ENCODE results near the gene LPP.

LPP gene

DNA sequence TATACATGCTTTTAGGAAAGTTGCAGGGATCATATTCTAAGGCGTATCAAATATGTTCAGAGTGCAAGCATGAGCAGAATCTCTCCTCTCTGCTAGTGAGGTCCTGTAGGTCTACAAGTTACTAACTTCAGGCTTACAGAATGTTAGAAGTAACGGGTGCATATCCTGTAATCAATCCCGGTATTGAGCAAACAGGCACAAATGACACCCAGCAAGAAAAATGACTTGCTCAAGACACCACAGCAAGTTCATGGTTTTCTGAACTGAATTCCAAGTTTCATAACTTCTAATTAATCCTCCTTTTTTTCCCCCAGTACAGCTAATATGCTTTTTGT is 663.9 kb downstream of the LPP start:
- in situ Hi-C loops (cut with HindIII; ENCODE audit: low pct_ligation_motif_present, low sequenced_read_pairs), result no loop called here
- Histone ChIP-seq H3K27me3 (replicated peaks) (no peaks in the 10 kb centered on the region), H3K27ac (no peak overlapping the region), H3K4me3 (ENCODE audit: low read depth, low read length) (no peak overlapping the region), H3K36me3 (replicated peaks) (no peaks in the 10 kb centered on the region)
- no peak for DNase-seq
- TF ChIP-seq CTCF (IDR thresholded peaks at IDR 0.05; ENCODE audit: low read depth, low read length, missing control alignments), result no peak

DNA sequence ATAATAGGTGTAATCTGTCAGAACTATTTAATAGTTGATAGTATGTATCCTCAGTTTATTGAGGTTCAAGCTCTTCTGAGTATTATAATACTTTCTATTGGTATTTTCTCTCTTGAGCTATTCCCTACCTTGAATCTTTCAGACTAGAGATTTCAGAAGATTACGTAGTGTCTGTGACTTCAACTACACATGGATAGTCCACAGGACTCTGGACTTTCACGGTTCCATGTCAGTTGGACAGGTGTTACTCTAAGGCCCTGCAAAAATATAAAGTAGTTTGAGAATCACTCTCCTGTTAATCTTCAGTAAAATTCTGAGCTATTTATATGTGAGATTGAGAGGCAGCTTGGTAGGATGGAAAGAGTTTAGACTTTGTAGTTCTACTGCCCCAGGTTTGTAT is 664.3 kb downstream of the LPP start:
- in situ Hi-C loops (cut with HindIII; ENCODE audit: low pct_ligation_motif_present, low sequenced_read_pairs), result no loop called here
- Histone ChIP-seq H3K36me3 (replicated peaks) (no peaks in the 10 kb centered on the region), H3K4me3 (ENCODE audit: low read depth, low read length) (no peak overlapping the region), H3K27ac (no peak overlapping the region), H3K27me3 (replicated peaks) (no peaks in the 10 kb centered on the region)
- no peak for DNase-seq
- no peak for TF ChIP-seq CTCF (IDR thresholded peaks at IDR 0.05; ENCODE audit: low read depth, low read length, missing control alignments)

DNA sequence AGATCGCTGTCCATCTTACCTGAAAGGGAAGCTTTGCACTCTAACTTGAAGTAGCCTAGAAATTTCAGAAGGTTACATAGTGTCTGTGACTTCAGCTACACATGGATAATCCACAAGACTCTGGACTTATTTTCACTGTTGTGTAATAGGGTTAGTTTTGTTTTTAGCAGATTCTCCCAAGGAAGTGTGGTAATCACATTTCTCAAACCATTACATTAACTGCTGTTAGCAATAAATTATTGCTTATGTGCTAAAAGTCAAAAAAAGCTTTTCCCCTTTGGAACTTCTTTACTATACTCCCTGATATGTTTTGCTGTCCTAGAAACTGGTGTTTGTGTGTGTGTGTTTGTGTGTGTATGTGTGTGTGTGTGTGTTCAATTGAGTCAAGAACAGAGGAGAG is 666.0 kb downstream of the LPP start:
- Histone ChIP-seq H3K4me3 (ENCODE audit: low read depth, low read length) (no peak overlapping the region), H3K36me3 (replicated peaks) (no peaks in the 10 kb centered on the region), H3K27me3 (replicated peaks) (no peaks in the 10 kb centered on the region), H3K27ac (no peak overlapping the region)
- no peak for DNase-seq
- in situ Hi-C loops (cut with HindIII; ENCODE audit: low pct_ligation_motif_present, low sequenced_read_pairs), result no loop called here
- TF ChIP-seq CTCF (IDR thresholded peaks at IDR 0.05; ENCODE audit: low read depth, low read length, missing control alignments), result no peak

DNA sequence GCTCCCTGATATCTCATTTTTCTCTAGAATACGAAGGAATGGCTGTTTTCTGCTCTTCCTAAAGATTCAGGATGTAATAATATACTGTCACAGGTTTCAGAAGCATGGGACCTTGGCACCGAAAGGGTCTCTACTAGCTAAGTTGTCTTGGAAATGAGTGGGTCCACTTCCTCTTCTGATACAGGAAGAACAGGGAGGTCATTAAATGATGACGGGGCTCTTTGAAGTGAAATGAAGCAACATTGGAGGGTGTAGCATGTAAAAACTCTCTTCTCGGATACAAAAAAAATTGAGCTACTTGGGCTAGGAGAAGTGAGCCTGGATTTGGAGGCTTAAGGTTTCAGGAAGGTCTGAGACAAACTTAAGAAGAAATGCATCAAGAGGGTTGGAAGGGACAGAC is 668.0 kb downstream of the LPP start:
- Histone ChIP-seq H3K27ac (no peak overlapping the region), H3K36me3 (replicated peaks) (no peaks in the 10 kb centered on the region), H3K27me3 (replicated peaks) (no peaks in the 10 kb centered on the region), H3K4me3 (ENCODE audit: low read depth, low read length) (no peak overlapping the region)
- no peak for TF ChIP-seq CTCF (IDR thresholded peaks at IDR 0.05; ENCODE audit: low read depth, low read length, missing control alignments)
- DNase-seq, result no peak
- in situ Hi-C loops (cut with HindIII; ENCODE audit: low pct_ligation_motif_present, low sequenced_read_pairs), result no loop called here

DNA sequence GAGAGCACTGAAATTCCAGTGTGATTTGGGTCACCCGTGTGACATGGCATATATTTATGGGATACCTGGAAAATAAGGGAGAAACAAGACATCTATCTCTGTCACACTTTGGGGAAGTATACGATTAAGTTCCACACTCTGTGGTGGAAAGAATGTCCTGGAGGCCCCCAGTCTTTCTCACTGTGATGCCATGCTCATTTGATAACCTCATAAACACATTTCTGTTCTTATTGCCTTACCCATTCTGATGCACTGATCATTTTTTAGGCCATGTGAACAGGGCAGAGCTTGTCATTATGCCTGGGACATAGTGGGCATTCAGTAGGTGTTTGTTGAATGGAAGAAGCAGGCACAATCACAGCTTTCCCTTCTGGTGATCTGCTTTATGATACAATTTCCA is 668.5 kb downstream of the LPP start:
- no peak for TF ChIP-seq CTCF (IDR thresholded peaks at IDR 0.05; ENCODE audit: low read depth, low read length, missing control alignments)
- no peaks in the 10 kb centered on the region for H3K36me3 ChIP-seq (replicated peaks)
- no peak for DNase-seq
- no peaks in the 10 kb centered on the region for H3K27me3 ChIP-seq (replicated peaks)
- H3K4me3 ChIP-seq (ENCODE audit: low read depth, low read length), result no peak overlapping the region
- in situ Hi-C loops (cut with HindIII; ENCODE audit: low pct_ligation_motif_present, low sequenced_read_pairs), result no loop called here
- H3K27ac ChIP-seq, result no peak overlapping the region

DNA sequence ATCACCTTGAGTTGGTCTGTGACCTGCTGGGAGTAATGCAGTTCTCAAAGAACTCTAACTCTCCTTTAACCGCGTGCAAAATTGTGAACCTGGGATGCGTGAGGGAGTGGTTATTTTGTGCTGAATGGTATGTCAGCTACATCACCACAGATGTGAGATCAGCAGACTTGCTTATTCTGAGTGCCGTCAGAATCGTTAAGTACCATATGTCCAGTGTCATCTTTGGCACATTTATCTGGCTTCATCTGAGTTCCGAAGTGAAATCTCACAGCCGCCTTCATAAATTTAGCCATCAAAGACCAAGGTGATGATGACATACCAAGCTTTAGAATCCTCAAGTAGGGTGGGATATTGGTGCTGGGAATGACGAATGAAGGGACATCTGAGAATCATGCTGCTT is 670.6 kb downstream of the LPP start:
- no peaks in the 10 kb centered on the region for H3K36me3 ChIP-seq (replicated peaks)

More for the DNA sequence above, 670.6 kb downstream of the LPP start:
- in situ Hi-C loops (cut with HindIII; ENCODE audit: low pct_ligation_motif_present, low sequenced_read_pairs), result no loop called here
- TF ChIP-seq CTCF (IDR thresholded peaks at IDR 0.05; ENCODE audit: low read depth, low read length, missing control alignments), result no peak
- H3K27ac ChIP-seq, result no peak overlapping the region
- no peaks in the 10 kb centered on the region for H3K27me3 ChIP-seq (replicated peaks)
- no peak for DNase-seq
- H3K4me3 ChIP-seq (ENCODE audit: low read depth, low read length), result no peak overlapping the region
